Stimulated activated effector memory CD8-positive, alpha-beta T cell treated with anti-CD3 and anti-CD28 coated beads, Interleukin-12 subunit alpha, Interleukin-12 subunit beta, amount 100 ng/mL, for 72 hours (primary cell): ENCODE results near the gene PLPP4.
A peak's percentile ranks its signal among the peaks of the same experiment; 100 is the strongest.

Experiments used
- ATAC-seq: fragments of 150-1000 bp; cut with Tn5 transposase; 2 replicates; pipeline ENCODE4 v1.10.0; 2021
- DNase-seq, 2 donors: peaks; one replicate each; pipeline ENCODE4 v3.0.0; 2021 to 2022; ENCODE audit warnings: low spot score in 2 of 2
- H3K27ac Mint-ChIP-seq: one replicate; pipeline ENCODE4 v1.8.0; 2022; ENCODE audit warnings: mild to moderate bottlenecking, mixed read lengths
- H3K36me3 Mint-ChIP-seq: one replicate; pipeline ENCODE4 v1.8.0; 2022; ENCODE audit warnings: mild to moderate bottlenecking, mixed read lengths
- H3K4me1 Mint-ChIP-seq: one replicate; pipeline ENCODE4 v1.8.0; 2022; ENCODE audit warnings: mixed read lengths
- H3K4me3 Mint-ChIP-seq: one replicate; pipeline ENCODE4 v1.8.0; 2022; ENCODE audit warnings: mild to moderate bottlenecking, mixed read lengths
- H3K9me3 Mint-ChIP-seq: one replicate; pipeline ENCODE4 v1.8.0; 2022; ENCODE audit warnings: mixed read lengths

The PLPP4 gene

GRCh38 chr10:120456626-120457430 is at the start of gene PLPP4:
Gene PLPP4, plus strand, starts transcription at chr10:120457227. Its CDS starts 79 bp downstream, at chr10:120457306.
- ATAC-seq (peak; percentile 19), DNase-seq (no peak)
- Mint-ChIP-seq H3K9me3 (peaks cover 2% of the 10 kb centered on the region), H3K4me3 (no peak within 1 kb of the TSS), H3K4me1 (no peaks in the 10 kb centered on the region), H3K27ac (no peak within 1 kb of the TSS), H3K36me3 (no peaks in the 10 kb centered on the region)

- H3K36me3 Mint-ChIP-seq: no peaks in the 10 kb centered on the region
- H3K27ac Mint-ChIP-seq: no peak overlapping the region
- H3K9me3 Mint-ChIP-seq: peaks cover 7% of the 10 kb centered on the region
- DNase-seq: no peak
- no peaks in the 10 kb centered on the region for H3K4me1 Mint-ChIP-seq
- H3K4me3 Mint-ChIP-seq: no peak overlapping the region
- ATAC-seq: no peak
Measured at GRCh38 chr10:120409816-120410215, 47.2 kb upstream of the PLPP4 start.

GRCh38 chr10:120414946-120415345 is 42.1 kb upstream of the PLPP4 start:
- Mint-ChIP-seq H3K4me1 (no peaks in the 10 kb centered on the region), H3K27ac (no peak overlapping the region), H3K36me3 (no peaks in the 10 kb centered on the region), H3K9me3 (peaks cover 7% of the 10 kb centered on the region), H3K4me3 (no peak overlapping the region)
- DNase-seq: no peak
- ATAC-seq: no peak

- no peaks in the 10 kb centered on the region for H3K4me1 Mint-ChIP-seq
- H3K9me3 Mint-ChIP-seq: peaks cover 7% of the 10 kb centered on the region
- ATAC-seq (no peak), DNase-seq (no peak)
- no peaks in the 10 kb centered on the region for H3K36me3 Mint-ChIP-seq
- no peak overlapping the region for H3K4me3 Mint-ChIP-seq
- no peak overlapping the region for H3K27ac Mint-ChIP-seq
Measured at GRCh38 chr10:120415709-120416330, 41.2 kb upstream of the PLPP4 start.

DNA sequence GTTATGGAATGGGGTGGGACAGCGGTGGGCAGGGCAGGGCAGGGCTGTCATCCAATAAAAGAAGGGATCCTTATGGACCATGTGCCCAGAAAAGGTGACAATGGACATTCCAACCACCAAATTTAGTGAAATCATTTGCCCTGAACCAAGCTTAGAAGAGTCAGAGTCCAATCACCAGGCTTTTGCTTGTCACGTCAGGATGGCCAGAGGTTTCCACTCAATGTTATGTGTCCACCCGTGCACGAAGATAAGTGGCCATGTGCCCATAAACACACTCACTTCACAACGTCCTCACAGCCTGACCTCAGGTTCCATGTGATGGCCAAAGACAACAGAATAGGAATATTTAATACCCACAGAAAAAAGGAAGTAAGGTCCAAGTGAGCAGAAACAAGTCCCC is 36.6 kb upstream of the PLPP4 start:
- no peaks in the 10 kb centered on the region for H3K36me3 Mint-ChIP-seq
- no peaks in the 10 kb centered on the region for H3K4me1 Mint-ChIP-seq
- H3K9me3 Mint-ChIP-seq: no peaks in the 10 kb centered on the region
- no peak overlapping the region for H3K4me3 Mint-ChIP-seq
- no peak overlapping the region for H3K27ac Mint-ChIP-seq
- DNase-seq: no peak
- no peak for ATAC-seq

DNA sequence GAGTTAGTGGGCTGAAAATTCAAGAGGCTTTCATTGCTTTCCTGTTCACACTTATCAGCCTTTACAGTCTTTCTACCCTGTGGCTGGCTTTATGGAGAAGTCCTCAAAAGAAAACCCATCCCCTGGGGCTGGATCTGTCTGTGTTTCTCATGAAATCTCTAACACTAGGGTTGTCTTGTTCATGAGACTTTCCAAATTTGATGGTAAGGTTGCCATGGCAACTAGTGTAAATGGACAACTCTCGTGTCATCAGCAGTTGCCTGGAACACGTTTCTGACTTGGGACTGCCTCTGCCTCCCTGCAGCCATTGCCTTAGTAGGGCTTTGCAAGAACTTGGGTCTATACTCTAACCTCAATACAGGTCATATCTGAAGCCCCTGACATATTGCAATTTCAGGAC is 35.8 kb upstream of the PLPP4 start:
- ATAC-seq: no peak
- no peak for DNase-seq

DNA sequence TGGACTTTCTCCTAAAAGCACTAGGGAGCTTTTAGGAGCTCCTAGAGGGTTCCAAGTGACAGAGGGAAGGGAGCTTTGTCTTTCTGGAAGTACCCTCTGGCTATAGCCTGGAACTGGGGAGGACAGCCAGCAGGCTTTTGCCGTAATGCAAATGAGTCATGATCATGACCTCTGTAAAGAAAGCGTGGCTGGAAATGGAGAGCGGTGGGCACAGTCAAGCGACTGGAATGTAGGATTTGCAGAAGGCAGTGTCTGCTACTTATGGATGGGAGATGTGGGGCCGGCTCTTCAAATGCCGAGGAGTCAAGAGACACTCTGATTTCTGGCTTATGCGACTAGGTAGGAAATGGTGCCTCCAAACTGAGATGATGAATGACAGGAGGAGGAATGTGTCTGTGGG is 34.6 kb upstream of the PLPP4 start:
- no peak for ATAC-seq
- no peak overlapping the region for H3K4me3 Mint-ChIP-seq
- no peak overlapping the region for H3K27ac Mint-ChIP-seq
- no peaks in the 10 kb centered on the region for H3K9me3 Mint-ChIP-seq
- H3K4me1 Mint-ChIP-seq: no peaks in the 10 kb centered on the region
- no peak for DNase-seq
- H3K36me3 Mint-ChIP-seq: no peaks in the 10 kb centered on the region

More for the DNA sequence above, 35.8 kb upstream of the PLPP4 start:
- H3K4me3 Mint-ChIP-seq: no peak overlapping the region
- no peak overlapping the region for H3K27ac Mint-ChIP-seq
- H3K4me1 Mint-ChIP-seq: no peaks in the 10 kb centered on the region
- H3K36me3 Mint-ChIP-seq: no peaks in the 10 kb centered on the region
- H3K9me3 Mint-ChIP-seq: no peaks in the 10 kb centered on the region

DNA sequence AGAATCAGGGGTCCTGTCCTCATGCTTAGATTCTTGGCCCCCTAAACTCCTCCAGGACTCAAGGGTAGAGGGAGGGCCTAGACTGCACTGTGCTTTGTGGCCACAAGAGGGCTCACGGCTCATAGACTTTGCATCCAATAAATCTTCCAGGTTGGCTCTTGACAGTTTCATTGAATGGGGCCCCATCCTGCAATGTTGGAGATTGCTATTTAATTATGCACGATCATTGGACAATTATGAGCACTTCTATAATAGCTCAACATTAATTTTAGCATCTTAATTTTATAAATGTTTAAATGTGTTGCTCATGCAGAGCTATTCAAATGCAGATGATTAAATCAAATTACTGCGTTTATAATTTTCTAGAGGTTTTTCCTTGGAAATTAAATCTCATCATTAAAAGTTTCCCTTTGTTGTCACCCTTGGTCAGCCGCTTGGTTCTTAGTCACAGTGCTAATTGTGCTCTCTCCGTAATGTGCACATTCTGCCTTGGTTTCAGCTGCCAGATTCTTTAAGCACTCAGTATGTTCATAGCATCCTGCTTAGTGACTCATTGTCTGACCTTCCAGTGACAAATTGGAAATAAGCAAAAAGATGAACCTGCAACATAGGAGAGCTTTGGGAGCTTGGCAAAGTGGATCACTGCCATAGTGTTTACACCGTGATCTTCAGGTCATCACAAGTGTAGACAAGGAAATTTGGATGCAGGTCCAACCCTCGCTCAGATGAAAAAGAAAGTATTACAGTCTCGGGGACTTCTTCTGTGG is 33.4 kb upstream of the PLPP4 start:
- no peaks in the 10 kb centered on the region for H3K36me3 Mint-ChIP-seq
- no peak overlapping the region for H3K27ac Mint-ChIP-seq
- ATAC-seq (no peak), DNase-seq (peak; percentile 3 to 52)
- H3K4me3 Mint-ChIP-seq: no peak overlapping the region
- no peaks in the 10 kb centered on the region for H3K9me3 Mint-ChIP-seq
- H3K4me1 Mint-ChIP-seq: no peaks in the 10 kb centered on the region

- no peaks in the 10 kb centered on the region for H3K4me1 Mint-ChIP-seq
- H3K4me3 Mint-ChIP-seq: no peak overlapping the region
- no peak for ATAC-seq
- H3K36me3 Mint-ChIP-seq: no peaks in the 10 kb centered on the region
- no peak for DNase-seq
- no peaks in the 10 kb centered on the region for H3K9me3 Mint-ChIP-seq
- no peak overlapping the region for H3K27ac Mint-ChIP-seq
Measured at GRCh38 chr10:120424198-120424464, 32.9 kb upstream of the PLPP4 start.

- no peak overlapping the region for H3K4me3 Mint-ChIP-seq
- H3K9me3 Mint-ChIP-seq: no peaks in the 10 kb centered on the region
- no peaks in the 10 kb centered on the region for H3K36me3 Mint-ChIP-seq
- DNase-seq (no peak), ATAC-seq (no peak)
- no peaks in the 10 kb centered on the region for H3K4me1 Mint-ChIP-seq
- H3K27ac Mint-ChIP-seq: no peak overlapping the region
Measured at GRCh38 chr10:120426306-120426705, 30.7 kb upstream of the PLPP4 start.

GRCh38 chr10:120428754-120429153 is 28.3 kb upstream of the PLPP4 start:
- DNase-seq: no peak
- Mint-ChIP-seq H3K4me1 (no peaks in the 10 kb centered on the region), H3K27ac (no peak overlapping the region), H3K9me3 (no peaks in the 10 kb centered on the region), H3K4me3 (no peak overlapping the region), H3K36me3 (no peaks in the 10 kb centered on the region)
- no peak for ATAC-seq

- Mint-ChIP-seq H3K9me3 (no peaks in the 10 kb centered on the region), H3K36me3 (no peaks in the 10 kb centered on the region), H3K4me3 (no peak overlapping the region), H3K27ac (no peak overlapping the region), H3K4me1 (no peaks in the 10 kb centered on the region)
- ATAC-seq: no peak
- no peak for DNase-seq
Measured at GRCh38 chr10:120429395-120429794, 27.6 kb upstream of the PLPP4 start.

DNA sequence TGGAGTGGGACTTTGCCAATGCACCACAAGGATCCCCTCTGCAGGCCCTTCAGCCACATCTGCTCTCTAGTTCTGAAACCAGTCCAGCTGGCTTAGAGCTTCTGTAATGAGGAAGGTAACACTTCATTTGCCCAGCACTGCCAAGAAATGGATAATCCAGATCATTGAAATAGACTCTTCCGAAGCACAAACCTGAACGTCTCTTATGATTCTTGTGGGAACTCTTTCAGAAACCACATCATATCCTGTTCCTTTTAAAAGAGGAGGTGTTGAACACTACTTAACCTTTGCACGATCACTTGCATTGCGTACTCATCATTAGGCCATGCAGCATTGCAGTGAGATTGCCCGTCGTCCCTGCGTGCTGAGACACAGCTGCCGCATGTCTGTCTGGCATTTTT is 25.8 kb upstream of the PLPP4 start:
- DNase-seq: no peak
- Mint-ChIP-seq H3K27ac (no peak overlapping the region), H3K4me3 (no peak overlapping the region), H3K36me3 (no peaks in the 10 kb centered on the region), H3K4me1 (no peaks in the 10 kb centered on the region), H3K9me3 (no peaks in the 10 kb centered on the region)
- ATAC-seq: no peak

DNA sequence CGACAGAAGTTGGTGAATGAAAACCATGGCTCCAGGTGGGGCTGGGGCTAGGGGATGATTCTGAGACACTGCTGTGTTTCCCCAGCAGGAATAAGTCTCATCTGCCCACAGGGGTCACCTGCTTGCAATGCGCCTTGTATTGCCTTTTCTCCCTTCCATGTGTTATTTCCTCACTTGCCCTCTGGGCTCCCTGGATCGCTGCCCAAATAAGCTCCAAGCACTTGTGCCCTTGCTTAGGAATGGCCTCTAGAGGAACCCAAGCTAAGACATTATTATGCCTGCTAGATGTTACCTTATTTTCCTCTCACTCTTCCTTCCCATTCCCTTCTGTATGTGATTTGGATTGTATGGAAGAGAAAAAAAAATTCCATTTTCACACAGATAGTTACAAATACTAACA is 24.8 kb upstream of the PLPP4 start:
- H3K36me3 Mint-ChIP-seq: no peaks in the 10 kb centered on the region
- no peak overlapping the region for H3K27ac Mint-ChIP-seq
- no peaks in the 10 kb centered on the region for H3K4me1 Mint-ChIP-seq
- no peak overlapping the region for H3K4me3 Mint-ChIP-seq
- H3K9me3 Mint-ChIP-seq: no peaks in the 10 kb centered on the region
- ATAC-seq (no peak), DNase-seq (no peak)

DNA sequence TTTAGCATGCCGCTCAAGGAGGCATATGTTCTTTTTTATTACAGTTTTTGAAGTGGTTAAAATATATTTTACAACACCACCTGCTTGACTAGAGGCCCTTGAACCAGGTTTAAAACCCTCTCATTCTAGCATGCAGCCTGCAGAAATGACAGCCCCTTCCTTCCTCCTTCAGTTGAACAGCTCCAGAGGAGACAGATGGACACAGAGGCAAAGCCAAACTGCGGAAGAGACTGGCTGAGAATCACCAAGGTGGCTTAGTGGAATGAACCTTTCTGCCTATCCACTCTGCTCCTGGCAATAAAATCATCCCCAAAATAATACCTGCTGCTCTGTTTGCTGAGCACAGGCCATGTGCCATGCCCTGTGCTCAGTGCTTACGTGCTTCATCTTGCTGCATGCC is 23.9 kb upstream of the PLPP4 start:
- no peak overlapping the region for H3K4me3 Mint-ChIP-seq
- H3K4me1 Mint-ChIP-seq: no peaks in the 10 kb centered on the region
- H3K36me3 Mint-ChIP-seq: no peaks in the 10 kb centered on the region
- DNase-seq (no peak), ATAC-seq (no peak)
- H3K27ac Mint-ChIP-seq: no peak overlapping the region
- no peaks in the 10 kb centered on the region for H3K9me3 Mint-ChIP-seq
